Suppressor macrophage treated with lipopolysaccharide for 1 hour (primary cell): ENCODE results near the gene AUTS2.
"Not testable (repeated sequence)": the region's sequence is repeated elsewhere in the genome, so short reads cannot be mapped to it uniquely, and the experiment has no call there.

Experiments
- DNase-seq, 3 donors: peaks; one replicate each; pipeline ENCODE4 v3.0.0-alpha.2; 2020 to 2022

AUTS2 gene

DNA sequence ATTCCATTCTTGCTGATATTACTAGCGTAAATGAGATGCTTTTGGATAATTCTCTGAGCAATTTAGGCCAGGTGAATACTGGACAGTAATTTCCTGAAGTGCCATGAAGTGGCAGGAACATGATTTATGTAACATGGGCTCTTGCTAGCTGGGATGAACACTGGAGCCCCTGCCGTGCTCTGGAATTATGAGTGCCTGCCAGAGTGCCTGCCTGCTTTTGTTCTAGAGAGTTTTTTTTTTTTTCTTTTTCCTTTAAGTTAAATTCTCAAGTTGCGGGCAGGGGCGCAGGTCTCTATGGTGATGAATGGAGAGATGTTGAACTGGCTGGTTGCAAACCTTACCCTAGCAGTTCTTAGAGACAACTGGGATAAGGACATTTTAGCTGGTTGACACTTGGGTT lies 165.9 kb downstream of the AUTS2 start:
- no peak for DNase-seq

DNA sequence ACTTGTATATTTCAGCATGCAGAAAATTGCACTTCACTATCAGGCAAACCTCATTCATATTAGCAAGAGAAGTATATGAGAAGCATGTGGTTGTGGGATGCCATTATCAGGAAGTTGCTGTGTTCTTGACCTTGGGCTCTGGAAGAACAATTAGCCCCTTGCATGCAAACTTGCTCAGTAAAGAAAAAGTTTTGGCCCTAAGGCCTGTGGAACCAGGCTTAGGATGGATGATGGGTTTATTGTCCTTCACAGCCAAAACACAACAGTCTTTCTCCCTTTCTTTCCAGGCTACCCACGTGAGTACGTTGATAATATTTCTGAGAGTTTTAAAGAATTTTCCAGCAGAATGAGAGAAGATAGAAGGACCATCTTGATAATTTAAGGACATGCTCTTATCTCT lies 166.4 kb downstream of the AUTS2 start:
- DNase-seq, result no peak

DNA sequence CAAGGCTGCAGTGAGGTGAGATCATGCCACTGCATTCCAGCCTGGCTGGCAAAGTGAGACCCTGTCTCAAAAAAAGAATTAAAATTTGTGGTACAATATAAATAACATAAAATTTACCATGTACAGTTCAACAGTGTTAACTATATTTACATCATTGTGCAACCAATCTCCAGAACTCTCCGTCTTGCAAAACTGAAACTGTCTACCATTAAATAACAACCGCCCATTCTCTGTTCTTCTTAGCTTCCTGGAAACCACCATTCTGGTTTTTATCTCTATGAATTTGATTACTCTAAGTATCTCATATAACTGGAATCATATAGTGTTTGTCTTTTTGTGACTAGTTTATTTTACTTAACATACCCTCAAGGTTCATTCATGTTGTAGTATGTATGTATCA lies 167.6 kb downstream of the AUTS2 start:
- peak; percentile 5 to 24 (median 14) for DNase-seq

DNA sequence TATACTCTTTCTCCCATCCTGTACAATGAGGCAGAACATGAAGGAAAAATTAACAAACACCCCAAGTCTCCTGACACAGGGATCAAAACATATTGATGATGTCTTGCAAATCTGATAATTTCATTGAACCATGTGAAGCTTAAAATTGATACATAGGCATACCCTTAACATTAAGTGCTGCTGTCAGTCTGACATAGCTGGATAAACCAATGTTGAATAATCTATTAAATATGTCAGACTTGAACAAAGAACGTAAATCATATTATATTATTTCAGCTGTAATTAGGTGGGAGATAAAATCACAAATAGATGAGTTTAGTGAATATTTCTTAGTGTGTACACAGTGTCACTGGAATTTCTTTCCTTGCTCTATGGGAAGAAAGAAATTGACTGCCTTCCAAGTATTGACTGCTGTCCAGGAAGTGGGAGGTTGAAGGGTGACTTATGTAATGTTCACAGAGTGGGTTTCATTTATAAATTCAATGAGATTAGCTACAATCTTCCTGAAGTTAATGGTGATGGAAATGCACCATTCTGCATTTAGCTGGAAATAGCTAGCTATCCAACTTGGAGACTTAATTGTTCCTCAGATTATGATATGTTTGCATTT lies 170.8 kb downstream of the AUTS2 start:
- no peak for DNase-seq

DNA sequence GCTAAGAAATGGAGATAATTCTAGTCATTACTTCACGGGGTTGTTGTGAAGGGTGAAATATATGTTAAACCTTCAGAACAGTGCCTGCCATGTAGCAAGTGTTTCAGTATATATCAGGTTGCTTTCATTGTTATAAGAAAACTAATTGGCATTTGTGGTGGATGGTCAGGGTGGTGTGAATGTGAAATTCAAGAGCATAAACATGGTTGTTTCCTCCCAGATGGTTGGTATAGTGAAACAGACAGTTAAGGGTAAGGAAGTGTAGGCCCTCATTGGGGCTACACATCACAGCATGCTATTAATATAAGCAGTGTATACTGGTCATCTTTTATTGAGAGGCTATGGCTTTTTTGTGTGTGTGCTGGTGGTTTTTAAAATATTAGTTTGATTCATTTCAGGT lies 171.6 kb downstream of the AUTS2 start:
- DNase-seq, result no peak

DNA sequence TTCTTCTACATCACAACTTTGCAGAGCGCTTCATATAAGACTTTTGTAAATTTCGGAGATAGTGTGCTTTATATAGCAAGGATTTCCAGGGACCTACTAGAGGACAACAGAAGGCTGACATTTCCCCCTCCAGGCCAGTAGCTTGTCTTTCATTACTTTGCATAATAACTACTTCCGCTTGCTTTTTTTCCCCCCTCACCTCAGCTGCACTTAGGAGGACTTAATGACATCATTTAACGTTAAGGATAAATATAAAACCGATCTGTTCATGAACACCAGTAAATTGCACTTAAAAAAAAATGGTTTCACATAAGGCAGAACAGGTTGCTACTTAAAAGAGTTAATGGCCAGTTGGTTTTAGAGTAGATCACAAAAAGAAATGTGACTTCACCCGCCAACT lies 172.3 kb downstream of the AUTS2 start:
- DNase-seq, result no peak

DNA sequence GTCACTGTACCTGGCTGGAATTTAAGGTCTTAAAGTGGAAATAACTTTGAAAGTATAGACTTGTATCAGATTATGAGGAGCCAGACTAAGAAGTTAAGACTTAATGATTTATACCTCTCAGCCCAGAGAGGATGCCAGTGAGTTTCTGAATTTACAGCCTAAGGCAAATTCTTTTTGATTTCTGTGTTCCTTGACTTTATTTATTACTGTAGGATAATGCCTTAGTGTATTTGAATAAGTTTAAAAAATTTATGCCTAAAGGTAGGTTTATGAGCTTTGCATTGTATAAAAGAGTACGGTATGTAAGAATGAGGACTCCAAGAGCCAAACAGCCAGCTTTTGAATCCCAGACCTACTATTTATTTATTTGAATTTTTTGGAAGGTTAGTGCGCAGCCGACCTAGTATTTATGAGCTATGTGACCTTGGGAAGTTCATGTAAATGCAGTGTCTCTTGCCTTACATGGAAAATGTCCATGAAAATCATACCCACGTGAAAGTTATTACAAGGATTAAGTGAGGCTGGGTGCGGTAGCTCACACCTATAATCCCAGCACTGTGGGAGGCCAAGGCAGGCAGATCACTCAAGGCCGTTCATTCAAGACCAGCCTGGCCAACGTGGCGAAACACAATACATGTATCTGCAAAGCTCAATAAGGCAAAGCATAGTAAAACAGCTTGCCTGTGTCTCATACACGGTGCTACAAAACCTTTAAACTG lies 174.6 kb downstream of the AUTS2 start:
- DNase-seq, result no peak

DNA sequence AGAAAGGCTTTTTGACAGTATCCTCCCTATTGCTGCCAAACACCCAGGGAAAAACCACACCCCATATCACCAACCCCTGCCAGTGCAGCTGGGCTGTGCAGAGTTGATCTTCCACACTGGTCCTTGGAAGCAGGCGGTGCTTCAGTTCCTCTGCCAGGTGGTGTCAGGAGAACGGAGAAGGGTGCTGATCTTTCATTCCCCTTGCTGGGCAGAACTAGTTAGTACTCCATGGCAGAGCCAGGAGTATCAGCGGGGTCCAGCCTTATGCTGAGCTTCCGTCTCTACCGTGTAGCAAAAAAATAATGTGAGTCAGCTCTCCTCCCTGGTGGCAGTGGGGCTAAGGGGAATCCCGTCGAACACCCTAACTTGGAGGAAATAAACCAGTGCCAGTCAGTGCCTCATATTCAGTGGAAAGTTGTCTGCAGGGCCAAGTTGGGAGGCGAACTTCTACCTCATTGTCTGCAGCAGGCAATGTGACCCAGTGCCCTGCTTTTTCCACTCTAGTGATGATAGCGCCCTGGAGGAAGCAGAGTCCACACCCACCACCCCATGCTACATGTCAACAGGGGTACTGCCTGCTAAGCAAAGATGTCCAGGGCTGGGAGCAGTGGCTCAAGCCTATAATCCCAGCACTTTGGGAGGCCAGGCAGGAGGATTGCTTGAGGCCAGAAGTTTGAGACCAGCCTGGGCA lies 175.4 kb downstream of the AUTS2 start:
- peak in 1 of 3 donors; percentile 2 for DNase-seq

DNA sequence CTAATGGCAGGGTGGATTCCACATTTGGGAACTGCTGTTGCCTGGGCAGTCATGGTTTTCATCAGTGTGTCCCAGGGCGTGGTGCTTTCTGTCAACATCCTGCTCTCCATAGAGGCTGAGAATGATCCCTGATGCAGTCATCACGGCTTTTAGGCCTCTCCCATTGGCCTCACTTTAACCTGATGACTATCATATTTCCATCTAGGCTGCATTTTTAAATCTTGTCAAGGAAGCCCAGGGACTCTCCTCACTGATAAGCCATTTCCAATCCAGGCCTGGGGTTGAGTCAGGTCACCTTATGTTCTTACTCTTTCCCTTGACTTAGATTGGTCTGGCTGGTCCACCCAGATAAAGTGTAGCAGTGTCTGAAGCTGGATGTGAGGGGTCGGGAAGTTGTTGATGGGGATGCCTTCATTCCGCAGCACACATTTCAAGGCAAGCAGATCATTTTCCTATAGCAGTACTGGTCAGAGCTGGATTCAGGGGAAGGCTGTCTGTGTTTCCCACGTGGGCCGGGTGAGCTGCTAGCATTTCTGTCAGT lies 177.0 kb downstream of the AUTS2 start:
- no peak for DNase-seq

DNA sequence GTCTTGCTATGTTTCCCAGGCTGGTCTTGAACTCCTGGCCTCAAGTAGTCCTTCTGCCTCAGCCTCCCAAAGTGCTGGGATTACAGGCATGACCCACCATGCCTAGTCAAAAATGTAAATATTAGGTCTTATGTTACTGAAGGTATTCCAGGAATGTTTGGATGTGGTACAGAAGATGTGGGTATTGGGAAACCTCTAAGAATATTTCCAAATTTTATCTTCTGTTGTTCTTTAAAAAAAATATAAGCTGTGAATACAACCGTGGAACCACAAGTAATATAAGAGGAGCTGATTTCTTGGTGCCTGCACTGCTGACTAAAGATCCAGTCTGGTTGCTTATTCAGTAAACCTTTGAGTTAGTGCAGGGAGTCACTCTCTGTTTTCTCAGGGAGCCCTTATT lies 178.3 kb downstream of the AUTS2 start:
- DNase-seq, result no peak

DNA sequence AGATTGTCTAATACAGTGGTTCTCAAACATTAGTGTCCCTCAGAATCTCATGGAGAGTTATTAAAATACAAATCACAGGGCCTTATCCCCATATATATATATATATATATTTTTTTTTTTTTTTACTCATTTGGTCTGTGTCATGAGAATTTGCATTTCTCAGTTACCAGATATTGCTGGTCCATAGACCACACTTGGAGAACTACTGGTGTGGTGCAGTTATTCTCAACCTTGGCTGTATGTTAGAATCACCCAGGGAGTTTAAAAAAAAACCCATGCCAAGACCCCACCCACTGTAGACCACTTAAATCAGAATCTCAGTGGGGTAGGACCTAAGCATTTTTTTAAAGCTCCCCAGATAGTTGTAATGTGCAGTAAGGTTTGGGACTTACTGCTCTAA lies 179.9 kb downstream of the AUTS2 start:
- DNase-seq, result no peak

DNA sequence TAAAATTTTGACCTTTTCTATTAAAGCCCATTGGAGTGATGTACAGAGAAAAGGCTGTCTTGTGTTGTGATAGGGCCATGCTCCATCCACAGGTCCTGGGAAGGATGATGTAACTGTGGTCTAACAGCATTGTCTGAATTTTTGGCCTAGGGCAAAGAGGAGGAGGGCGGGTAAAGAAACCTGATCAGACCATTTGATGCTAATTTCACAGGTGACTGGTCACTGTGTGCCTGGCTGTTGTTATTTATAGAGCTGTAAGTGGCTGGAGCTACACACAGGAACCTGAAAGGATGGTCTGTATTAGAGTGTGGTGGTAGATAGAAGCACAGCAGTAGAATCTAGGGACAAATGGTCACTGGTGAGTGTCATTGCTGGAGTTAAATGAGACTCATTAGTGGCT lies 182.1 kb downstream of the AUTS2 start:
- no peak for DNase-seq

DNA sequence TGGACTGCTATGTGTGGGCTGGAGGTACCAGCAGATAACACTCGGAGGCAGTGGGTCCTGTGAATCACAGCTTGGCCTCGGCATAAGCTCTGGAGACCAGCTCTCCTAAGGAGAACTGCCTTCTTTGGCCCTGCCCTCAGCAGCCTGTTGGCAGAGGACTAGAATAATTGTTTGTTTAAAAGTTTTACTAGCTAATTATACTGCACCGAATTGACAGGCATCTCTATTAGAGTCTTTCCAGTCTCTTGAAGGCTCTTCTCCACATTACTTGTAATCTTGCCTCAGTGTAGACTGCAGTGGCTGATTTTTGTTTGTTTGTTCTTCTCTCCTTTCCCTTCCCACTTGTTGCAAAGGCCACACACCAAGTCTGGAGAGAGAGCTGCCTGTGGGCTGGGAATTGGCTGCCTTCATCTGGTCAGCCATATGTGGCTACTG lies 183.2 kb downstream of the AUTS2 start:
- DNase-seq, result no peak

DNA sequence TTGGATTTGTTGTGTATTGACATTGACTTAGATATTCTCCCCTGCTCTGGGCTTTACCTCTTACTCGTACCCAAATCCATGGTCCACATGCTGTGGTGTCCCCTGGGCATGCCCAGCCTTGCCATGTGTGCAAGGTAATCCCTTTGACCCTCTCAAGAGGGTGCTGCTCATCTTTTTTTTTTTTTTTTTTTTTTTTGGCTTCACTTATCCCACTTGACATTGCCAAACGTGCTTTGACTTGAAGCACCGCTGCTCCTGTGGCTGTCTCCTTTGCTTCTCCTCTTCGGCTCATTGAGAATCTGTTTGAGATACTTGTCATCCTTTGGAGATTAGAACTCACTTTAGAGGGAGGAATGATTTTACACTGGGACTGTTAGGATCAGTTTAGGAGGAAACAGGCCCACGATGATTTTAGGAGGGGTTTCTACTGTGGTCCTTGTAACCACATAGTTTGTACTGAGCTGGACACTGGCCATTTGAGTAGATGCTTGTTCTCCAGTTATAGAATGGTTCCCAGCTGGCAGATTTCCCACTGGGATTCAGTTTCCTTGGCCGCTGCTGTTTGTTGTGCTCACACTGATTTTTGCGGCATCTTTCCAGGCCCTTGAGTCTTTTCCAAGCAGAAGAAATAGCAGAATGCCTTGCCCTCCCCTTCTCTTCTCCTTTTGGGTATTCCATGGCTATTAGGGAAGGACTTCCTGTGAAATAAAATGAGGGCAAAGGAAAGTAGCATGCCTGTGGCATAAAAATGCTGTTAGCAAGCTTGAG lies 184.8 kb downstream of the AUTS2 start:
- no peak for DNase-seq

DNA sequence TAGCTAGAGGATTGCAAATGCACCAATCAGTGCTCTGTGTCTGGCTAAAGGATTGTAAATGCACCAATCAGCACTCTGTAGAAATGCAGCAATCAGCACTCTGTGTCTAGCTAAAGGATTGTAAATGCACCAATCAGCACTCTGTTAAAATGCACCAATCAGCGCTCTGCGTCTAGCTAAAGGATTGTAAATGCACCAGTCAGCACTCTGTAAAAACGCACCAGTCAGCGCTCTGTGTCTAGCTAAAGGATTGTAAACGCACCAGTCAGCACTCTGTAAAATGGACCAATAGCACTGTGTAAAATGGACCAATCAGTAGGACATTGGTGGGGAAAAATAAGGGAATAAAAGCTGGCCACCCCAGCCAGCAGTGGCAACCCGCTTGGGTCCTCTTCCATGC lies 187.9 kb downstream of the AUTS2 start:
- DNase-seq, result not testable (repeated sequence)

DNA sequence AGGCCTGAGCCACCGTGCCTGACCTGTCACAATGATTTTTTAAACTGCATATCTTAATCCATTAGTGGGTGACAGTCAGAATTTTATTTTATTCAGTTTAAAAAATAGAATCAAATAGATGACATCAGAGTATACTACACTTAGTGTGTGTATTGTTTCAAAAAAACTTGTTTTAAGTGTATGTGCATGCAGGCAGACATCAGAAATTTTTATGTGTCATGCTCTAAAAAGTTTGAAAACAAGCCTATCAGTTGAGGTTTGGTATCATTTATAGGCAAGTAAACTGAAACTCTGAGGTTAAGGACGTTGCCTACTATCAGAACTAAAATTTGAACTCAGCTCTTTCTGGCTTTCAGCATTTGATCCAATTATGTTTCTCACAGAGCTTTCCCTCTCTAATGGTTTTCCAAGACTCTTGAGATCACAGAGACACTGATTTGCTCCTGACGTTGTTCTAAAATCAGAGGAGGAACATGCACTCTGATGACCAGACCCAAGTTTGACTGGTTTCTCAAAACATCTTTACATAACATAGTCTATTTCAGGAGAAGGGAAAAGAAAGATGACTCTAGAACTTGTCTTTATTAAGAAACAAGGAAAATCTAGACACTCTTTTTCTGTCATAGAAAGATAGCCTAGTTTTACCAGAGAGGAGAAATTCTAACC lies 188.6 kb downstream of the AUTS2 start:
- DNase-seq, result no peak

DNA sequence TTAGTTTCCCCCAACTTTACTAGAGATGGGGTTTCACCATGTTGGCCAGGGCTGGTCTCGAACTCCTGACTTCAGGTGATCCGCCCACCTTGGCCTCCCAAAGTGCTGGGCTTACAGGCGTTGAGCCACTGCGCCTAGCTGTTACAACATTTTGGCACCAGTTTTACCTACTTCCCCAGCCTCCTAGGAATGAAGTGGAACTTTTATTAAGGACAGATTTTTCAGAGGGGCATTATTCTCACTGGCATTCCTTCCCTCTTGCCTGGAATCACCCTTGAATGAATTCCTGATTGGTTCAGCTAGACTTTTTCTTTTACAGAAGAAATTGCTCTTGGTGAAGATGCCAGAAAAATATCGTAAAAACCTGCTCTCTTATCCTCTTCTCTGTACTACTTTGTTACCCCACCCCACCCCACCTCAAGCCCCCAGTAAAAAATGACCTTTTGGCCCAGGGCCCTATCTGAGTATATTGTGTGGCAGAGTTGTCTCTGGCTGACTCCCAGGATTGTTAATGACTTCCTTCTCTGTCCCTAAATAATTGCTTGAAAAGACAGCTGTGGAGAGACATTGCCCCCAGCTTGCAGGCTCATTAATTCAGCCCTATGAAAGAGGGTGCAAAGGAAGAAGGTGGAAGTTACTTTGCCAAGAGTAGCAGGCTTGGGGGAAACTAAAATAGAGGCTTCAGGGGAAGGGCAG lies 189.6 kb downstream of the AUTS2 start:
- DNase-seq, result no peak

DNA sequence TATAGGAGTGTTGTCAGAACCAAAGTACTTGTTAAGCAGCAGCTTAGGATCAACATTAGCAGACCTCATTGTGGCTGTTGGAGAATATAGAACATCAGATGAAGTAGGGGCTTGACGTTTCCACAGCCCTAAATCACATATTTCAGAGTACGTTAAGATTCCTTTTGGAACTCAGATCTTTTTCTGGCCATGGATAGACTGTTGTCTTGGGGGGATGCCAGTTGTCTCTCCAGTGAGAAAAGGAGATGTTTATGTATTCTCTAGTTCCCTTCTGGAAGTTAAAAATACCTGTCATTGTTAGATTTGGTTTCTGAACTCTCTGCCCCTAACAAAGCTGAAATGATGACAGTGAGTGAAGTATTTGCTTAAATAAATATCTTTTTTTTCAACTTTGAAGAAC lies 191.3 kb downstream of the AUTS2 start:
- DNase-seq, result no peak

DNA sequence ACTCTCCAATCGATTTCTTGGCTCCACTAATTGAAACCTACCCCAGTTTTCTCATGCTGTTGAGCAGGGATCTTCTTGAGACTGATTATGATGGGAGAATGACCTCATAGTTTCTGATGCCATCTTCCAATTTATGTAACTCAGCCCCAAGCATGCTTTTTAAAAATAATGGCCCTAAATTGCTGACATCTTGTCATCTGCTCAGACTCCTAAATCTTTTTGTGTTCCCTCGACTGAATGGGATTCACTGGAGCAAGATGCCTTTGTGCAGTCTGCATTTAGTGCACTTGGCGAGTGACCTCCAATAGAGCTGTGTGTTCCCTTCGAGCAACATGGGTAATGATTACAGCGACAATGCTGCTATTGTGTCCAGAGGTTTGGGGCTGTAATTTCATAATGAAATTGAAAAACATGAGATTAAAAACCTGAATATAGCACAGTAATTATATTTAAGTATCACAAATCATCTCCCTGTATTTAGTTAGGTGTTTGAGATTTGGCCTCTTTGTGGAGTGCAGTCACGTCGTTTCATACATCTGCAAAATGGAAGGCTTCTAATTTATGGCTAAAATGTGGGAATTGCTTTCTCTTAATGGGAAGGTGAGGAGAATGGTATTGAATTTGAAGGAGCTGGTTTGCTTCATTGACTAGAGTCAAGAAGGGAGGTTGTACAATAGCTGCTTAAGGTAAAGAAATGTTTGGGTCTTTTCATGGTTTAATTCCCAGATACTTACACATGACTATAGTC lies 192.9 kb downstream of the AUTS2 start:
- no peak for DNase-seq

DNA sequence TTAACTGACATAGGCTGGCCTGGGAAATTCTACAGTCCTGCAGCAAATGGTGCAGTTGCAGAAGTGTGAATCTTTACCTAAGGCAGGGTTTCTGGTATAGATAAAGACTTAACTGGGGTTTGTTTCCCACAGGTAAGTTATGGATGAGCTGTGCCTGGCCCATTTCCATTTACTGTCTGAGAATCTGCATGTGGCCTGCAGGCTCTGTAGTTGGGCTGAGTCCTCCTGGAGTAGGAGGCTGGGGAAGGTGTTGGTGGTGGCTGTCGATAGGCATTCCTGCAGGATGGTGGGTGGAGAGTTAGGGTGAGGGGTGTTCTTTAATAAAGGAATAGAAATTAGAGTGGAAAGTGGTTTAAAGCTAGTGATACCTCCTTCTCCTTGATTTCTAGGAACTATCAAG lies 193.5 kb downstream of the AUTS2 start:
- no peak for DNase-seq

DNA sequence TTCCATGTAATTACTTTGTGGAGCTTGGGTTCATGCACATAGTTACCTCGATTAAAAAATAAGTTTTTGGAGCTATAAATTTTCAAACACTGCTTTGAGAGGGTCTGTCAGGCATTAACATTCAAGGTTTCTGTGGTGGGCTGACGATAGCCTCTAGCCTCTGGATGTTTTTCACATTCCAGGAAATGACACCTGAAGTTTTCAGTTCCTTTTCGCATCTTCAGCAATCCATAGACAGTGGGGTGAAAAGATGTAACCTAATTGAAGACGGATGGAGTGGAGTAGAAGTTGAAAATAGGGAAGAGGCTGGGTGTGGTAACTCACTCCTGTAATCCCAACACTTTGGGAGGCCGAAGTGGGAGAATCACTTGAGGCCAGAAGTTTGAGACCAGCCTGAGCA lies 197.7 kb downstream of the AUTS2 start:
- no peak for DNase-seq
